Muscle of arm (tissue), 12 donors: ENCODE data around the gene G3BP1. TPM values are rescaled to one million over a fixed set of nuclear protein-coding genes. Genes with fewer than 3 reads are reported as not detected.
A peak's percentile ranks its signal among the peaks of the same experiment; 100 is the strongest.
"Not testable (repeated sequence)": the region's sequence is repeated elsewhere in the genome, so short reads cannot be mapped to it uniquely, and the experiment has no call there.

Experiments used
- DNase-seq: peaks from one replicate; pipeline ENCODE4 v3.0.0-alpha.2; 2013
- polyA plus RNA-seq, 12 donors: library from polyadenylated mRNA; unstranded; fragments of 120-200 nt; gene quantifications; one replicate each; pipeline ENCODE4 v1.2.1, GENCODE V29; 2013; ENCODE audit not compliant: insufficient read length in 12 of 12

The G3BP1 gene
- polyA plus RNA-seq, 12 donors, result 97.6 to 124 (median 110) TPM; not detected in 1

DNA sequence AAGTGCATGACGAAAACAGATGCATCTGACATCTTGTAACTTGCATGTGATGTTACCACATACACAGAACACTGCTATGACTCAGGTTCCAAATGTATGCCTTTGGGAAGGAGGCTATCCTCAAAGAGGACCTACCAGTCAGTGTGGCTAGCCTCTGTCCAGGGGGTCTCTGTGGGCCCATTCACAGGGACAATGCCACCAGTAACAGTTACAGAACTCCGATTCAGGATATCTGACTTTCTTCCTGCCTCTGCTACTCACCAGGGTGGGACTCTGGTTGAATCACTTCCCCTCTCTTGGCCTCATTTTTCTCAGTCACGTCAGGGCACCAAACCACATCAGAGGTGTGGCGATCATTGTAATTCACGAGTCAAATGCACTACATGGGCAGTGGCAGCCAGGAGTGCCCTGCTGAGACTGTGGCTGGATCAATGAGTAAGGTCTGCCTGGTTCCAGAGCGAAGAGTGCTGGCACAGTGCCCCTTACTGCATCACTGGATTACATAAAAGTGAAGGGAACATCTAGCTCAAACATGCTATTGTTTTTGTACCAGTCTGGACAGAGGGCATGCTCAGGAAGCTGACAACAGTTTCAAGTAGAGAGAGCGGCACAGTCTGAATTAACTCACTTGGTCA lies 26.6 kb upstream of the G3BP1 start:
- DNase-seq, result no peak

DNA sequence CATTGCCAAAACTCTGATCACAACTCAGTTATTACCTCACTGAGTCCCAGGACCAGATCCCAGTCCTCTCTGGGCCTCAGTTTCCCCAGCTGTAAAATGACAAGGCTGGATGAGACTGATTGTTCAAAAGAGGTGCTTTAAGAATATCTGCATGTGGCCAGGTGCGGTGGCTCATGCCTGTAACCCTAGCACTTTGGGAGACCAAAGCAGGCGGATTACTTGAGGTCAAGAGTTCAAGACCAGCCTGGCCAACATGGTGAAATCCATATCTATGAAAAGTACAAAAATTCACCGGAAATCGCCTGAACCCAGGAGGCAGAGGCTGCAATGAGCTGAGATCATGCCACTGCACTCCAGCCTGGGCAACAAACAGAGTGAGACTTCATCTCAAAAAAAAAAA lies 21.6 kb upstream of the G3BP1 start:
- no peak for DNase-seq

DNA sequence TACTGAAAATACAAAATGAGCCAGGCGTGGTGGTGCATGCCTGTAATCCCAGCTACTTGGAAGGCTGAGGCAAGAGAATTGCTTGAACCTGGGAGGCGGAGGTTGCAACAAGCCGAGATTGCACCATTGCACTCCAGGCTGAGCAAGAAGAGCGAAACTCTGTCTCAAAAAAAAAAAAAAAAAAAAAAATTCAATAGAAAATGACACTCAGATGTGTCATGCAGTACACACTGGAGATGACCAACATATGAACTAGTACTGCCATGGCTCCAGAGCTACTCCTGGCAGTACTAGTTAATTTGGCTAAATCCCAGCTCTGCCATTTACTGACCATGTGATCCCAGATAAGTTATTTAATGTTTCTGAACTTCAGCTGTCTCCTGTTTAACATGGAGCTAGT lies 20.7 kb upstream of the G3BP1 start:
- DNase-seq, result no peak

DNA sequence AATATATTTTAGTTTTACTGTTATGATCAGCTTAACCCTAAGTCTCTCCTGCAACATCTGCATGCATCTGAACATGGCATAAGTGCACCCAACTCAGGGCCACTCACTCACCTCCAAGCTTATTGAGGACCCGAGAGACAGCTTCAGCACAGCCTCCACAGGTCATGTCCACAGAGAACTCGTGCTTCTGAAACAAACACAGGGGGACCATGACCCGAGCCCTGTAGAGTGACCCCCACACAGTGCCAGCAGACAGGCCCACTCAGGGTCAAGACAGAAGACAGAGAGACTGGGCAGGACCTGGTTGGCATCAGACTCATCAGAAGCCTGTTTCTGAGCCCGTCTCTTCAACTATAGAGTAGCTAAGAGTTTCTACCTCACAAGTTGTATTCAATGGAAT lies 20.2 kb upstream of the G3BP1 start:
- DNase-seq, result no peak

DNA sequence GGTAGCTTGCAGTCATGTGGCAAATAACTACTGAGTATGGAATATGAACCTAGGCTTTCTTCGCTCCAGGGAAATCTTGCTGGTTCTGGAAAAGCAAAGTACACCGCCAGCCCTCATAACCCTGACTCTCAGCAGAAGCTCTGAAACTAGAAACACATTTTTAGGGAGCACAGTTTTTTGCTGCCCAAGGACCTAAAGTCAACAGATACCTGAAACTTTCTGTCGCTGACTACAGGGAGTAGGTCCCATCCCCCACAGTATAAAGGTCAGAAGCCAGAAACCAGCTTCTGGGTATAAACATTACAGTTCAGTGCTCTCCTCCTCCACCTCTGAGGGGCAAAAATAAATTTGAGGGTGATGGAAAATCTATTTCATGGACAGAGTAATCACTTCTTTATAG lies 16.4 kb upstream of the G3BP1 start:
- no peak for DNase-seq

DNA sequence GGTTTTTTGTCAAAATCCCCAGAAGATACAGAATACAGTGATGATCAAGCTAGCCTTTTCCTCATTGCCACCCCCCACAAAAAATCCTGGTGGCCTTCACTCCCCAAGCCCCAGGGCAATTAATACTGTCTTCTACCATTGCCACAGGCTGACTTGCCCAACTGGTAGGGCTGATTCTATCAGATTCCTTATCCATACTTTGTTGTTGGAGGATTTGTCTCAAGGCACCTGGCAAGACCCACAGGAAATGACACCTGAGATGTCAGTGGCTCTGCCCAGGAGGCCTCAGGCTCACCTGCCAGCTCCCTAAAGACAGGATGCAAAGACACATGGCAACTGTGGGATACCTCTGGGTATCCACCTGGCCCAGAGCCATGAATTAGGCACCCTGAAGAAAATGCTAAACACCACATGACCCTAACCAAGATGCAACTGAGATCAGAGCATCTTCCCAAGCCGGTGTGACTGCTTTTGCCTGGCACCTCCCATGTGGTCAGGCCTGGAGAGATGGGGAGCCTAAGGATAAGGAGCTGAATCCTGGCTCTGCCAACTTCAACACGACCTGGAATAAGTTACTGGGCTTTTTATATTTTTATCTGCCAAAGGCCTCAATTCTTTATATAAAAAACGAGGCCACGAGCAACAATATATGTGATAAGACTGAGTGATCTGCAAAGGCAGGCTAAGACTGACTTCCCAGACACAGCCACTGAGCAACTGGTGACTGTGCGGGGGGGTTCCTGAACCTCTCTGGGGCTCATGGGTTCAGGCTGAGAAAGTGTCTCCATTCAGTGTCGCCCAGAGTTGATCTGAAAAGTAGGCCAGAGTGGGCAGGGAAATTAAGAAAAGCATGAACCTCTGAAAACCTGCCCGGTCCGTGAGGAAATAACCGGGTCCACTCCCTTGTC lies 14.3 kb upstream of the G3BP1 start:
- no peak for DNase-seq

DNA sequence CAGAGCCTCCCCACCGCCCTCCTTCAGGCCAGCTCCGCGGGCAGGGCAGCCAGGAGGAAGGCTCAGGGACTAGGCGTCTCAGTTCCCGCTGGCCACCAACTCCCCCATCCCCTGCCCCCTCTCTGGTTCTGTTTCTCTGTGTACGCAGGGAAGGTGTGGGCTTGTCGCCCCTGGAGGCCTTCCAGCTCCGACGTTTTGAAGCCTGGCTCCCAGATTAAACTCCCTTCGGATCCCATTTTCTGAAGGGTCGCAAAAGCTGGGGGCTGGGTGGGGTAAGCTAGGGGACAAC lies 13.7 kb upstream of the G3BP1 start:
- DNase-seq, result no peak

DNA sequence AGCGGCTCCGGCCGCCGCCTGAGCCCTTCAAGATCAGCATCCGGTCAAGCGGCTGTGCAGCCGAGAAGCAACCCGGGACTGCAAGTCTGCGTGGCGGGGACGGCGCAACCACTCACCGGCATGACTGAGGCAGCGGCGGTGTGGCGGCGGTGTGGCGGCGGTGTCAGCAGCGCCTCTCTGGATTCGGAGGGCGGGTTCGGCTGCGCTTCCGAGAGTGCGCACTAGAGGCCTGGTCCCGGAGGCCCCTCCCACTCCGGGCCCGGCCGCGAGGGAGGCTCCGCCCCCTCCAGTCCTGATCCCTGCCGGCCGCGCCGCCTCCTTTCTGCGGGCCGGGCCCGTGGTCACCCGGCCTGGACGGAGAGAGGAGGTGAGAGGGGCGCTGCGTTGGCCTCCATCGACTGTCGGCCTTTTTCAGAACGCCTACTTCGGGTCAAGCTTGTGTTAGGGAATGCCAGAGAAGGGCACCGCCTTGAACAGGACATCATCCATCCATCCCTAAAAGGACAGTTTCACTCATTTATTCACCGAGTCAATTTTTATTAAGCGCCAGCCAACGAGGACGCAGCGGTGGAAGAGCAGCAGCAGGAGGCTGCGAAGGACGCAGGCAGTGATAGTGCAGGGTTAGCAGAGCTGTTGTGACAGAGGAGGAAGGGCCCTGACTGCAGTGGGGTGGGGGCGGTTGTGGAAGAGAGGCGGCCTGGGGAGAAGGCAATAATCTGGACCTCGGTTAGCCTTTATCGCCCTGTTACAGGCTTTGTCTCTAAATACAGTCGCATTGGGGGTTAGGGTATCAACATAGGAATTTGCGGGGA lies 13.1 kb upstream of the G3BP1 start, which contains the start of gene ATOX1:
Gene ATOX1, minus strand, starts transcription at position 202 of the 812 bp plus-strand sequence. Its CDS starts 80 bp downstream, at position 122.
- DNase-seq, result peak; percentile 94

DNA sequence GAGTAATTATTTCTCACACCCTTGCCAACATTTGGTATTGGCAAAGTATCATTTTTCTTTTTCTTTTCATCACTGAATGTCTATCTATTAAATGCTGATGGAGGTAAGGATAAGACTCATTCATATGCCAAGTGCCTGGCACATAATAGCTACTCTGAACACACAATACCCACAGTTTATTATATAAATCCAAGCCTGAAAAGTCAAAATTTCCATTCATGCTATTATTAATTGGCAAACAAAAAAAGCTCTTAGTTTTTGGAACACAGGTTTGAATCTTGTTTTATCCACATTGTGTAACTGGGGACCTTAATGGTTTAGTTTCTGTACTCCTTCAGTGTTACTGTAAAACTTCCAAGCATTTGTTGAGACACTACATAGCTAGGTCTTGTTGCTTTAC lies 7.0 kb upstream of the G3BP1 start:
- no peak for DNase-seq

DNA sequence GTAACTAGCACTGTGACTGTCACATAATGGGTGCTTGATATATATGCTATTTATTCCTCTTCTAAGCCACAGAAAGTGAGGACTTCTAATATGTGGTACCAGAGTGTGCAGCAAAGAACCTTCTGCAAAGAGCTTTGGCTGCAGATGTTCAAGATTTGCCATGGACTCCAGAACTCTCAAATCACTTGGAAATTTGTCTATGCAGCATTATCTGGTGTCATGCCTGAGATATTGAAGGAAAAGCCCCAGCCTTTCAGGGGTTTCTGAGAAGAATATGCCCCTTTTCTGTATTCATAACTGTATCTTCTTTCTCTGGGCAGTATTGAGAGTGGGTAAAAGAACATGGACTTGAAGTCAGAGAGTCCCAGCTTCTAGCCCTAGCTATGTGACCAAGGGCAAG lies 4.8 kb upstream of the G3BP1 start:
- no peak for DNase-seq

DNA sequence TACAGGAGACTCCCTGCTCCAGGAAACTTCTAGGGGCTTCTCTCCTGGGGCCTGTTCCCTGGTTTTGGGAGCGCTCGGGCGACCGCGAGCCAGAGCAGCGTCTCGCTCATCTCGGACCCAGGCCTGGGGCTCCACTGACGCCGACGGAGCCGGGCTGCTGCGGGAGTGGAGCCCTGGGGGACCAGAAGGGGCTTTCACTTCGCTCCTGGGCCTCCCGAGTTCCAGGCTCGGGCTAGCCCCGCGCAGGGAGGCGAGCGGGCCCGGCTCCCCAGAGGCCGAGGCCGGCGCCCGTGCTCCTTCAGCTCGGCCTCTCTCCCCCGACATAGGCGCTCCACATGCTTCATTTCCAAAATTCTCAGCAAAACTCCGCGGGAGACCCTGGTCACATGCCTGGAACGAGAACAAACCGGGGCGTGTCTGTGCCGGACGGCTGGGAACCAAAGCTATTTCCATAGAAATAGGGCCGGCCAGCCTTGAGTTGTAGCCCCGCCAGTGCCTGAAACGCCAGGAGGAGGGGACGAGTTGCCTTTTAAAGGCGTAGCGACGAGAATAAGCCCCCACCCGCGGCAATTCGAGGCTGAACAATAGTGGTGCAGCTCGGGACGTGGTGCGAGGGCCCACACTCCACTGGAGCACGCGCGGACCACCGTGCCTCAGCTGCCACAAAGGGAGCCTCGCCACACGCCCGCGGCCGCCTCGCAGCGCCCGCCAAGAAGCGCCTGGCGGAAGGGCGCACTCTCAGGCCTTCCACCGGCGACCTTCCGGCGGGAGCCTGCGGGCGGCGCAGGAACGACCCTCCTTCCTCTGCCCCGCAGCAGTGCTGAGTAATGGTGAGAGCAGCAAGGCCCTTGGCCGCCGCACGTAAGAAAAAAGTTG lies 1.1 kb upstream of the G3BP1 start:
- DNase-seq, result peak; percentile 86

DNA sequence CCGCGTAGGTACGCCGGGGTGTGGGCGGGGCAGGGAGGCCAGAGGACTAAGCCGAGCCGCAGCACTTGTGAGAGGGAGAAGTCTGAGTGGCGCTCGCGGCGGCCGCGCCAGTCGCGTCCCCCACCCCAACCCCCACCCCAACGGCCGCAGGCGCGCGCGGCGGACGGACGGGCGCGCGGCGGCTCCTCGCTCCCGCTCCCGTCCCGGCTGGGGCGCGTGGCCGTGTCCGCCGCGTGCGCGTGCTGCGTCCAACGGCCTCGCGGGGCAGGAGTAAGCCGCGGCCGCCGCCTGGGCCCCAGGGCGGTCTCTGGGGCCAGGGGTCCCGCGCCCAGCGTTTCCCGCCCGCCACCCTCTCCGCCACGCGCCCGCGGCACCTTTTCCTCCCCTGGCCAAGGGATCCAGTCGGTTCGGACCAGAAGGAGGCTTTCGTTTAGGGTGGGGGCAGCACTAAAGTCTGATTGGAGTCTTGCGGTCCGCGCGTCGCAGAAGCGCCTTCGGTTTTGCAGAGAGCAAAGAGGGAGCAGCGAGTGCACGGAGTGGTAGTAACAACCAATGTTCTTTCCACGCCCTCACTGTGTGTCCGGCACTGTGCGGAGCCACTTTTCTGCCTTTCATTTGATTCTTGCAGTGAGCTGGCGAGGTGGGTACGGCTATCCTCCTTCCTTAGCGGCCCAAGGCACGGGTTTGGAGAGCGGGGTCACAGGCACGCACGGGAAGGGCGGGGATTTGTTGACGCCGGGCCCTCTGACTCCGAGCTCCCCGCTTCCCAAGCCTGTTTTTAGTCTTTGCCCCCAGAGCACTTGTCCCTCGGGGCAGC lies 483 bp downstream of the G3BP1 start:
- DNase-seq, result peak; percentile 53

DNA sequence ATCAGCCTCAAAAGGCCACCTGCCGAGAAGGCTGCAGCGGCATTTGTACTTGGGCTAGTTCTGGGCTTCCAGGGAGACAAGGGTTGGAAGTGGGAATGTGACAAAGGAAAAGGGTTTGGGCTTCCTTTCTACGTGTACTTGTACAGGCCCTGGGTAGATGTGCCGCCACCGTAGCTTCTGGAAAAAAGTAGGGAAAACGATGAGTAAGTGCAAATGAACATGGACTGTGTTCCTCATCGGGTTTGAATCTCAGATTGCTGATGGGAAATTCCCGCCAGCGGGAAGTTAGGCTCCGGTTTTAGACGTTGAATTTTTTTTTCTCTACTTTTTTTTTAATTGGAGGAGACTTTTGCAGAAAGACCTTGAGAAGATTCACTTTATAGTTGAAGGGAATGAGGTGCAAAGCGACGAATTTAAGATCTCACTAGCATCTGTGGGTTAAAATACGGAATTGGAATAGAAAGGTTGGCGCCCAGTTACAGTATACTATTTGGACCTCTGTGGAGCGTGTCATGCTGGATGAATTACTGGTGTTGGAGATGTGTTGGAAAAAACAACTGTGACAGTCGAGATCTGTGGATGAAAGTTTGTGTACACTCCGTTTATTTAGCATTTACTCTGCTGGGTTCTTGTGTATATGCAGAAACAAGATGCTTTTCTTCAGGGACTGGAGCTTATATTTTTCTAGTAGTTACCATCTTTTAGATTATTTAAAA lies 1.2 kb downstream of the G3BP1 start:
- DNase-seq, result no peak

DNA sequence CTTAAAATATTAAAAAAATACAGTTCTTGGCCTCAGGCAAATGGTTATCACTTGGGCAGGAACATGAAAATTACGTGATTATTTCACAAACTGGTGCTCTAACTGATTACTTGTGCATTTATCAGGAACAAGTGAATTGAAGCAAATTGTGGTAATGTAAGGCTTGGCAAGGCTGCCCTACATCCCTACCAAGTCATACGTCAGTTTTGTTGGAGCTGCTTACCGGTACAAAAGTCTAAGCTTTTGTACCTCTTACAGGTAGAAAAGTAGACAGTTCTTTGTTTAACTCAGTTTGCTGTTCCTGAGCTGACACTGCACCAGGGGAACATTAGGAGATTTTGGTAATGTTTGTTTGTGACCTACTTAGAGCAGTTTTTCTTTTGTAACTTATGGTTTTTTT lies 2.2 kb downstream of the G3BP1 start:
- DNase-seq, result no peak

DNA sequence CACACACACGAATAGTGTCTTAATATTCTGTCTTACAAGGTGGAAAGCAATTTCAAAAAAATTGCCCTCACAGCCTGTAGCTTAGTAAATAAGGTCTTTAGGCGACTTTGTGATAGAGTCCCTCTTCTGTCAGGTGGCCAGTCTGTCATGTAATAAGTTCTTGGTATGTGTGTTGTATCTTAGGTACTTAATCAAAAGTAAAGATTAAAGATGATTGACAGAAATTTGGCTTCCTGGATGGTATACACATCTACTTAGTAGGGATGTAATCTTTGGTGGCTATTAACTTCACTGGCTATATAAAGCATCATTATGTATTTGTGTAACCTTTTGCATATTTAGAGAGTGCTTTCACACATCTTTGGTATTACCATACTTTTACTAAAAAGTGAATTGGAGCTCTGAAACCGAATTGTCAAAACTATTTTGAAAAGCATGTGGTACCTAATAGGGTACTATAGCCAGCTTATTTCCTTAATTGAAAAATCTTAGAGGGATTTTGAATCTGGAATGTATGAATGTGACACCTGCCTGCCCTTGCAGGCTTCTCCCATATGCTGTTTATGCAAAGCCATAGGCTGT lies 3.4 kb downstream of the G3BP1 start:
- no peak for DNase-seq

DNA sequence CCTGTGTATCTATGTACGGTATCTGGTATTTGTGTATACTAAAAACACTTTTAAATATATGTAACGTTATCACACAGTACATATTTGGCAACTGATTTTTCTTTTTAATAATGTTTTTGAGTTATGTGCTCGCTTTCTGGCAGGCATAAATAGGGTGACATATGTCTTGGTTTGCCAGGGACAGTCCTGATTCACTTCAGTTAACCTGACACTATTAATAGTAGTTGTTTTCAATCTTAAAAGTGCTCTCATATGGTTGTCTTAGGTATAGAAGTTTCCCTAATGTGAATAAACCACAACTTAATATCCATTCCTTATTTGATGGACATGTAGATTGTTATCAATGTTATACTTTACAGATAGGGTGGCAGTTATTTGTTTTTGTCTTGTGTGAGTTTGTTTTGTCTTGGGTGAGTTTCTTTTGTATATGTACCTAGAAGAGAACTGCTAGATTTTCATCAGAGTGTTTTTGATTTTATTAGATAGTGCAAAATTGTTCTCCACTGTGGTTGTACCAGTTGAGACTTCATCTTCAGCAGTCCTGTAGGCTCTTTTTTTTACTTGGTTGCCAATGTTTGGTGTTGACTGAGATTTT lies 7.9 kb downstream of the G3BP1 start:
- no peak for DNase-seq

DNA sequence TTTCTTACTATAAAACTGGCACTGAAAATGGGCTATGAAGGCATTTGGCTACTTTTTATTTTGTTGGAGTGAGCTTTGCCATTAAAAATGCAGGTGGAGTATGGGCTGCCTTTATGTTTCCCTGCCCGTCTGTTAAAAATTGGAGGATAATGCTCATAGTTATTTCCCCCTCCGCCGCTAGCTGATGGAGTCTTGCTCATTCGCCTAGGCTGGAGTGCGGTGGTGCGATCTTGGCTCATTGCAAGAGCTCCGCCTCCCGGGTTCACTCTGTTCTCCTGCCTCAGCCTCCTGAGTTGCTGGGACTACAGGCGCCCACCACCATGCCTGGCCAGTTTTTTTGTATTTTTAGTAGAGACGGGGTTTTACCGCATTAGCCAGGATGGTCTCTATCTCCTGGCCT lies 8.6 kb downstream of the G3BP1 start:
- DNase-seq, result no peak

DNA sequence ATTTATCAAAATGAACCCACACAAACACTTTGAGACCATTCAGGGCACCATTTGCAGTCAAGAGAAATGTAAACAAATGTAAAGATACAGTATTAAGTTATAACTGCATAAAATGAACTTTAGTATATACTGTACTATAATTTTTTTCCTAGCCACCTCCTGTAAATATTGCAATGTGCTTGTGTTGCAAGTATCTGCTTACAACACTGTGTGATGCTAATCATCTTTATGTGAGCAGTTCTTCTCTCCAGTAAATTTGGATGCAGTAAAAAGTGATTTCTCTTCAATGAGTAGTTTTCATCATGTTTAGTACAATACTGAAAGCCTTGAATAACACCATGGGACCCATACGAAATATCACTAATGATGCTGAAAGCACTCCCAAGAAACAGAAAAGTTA lies 9.4 kb downstream of the G3BP1 start:
- DNase-seq, result no peak

DNA sequence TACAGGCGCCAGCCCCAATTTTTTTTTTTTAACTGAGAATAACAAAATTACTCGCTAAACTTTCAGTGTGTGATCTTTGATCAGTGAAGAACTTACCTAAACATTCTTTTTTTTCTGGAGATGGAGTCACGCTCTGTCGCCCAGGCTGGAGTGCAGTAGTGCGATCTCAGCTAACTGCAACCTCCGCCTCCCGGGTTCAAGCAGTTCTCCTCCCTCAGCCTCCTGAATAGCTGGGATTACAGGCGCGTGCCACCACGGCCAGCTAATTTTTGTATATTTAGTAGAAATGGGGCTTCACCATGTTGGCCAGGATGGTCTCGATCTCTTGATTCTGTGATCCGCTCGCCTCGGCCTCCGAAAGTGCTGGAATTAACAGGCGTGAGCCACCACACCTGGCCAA lies 11.9 kb downstream of the G3BP1 start:
- not testable (repeated sequence) for DNase-seq
